ENCODE measurements around the gene INSRR.

The INSRR gene

DNA sequence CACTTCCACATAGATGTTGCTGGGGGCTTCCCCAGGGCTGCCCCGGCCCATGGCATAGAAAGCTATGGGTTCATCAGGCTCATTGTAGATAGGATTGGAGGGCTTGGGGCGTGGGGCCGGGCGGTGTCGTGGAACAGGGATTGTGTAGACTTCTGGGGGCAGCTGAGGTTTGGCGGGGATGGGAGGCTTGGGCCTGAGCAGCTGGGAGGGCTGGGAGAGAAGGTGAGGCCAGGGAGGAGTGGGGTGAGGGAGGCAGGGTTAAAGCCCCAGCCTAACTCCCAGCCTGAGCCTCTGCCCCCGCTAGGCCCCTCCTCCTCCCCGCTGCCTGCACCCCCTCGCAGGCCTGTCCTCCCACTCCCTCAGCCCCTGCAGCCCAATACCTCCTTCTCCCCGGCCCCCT lies 49.6 kb downstream of the INSRR start:
- no peaks in the 10 kb centered on the region for H3K36me3 ChIP-seq (ENCODE audit: insufficient read depth)
- H3K9ac ChIP-seq = no peak overlapping the region
- no peak overlapping the region for H2AFZ ChIP-seq (ENCODE audit: low read depth)
- peaks cover 1% of the 10 kb centered on the region; the same call in 1 of the 2 replicates for H3K27me3 ChIP-seq (ENCODE audit: insufficient read depth, low read depth)
- H3K4me3 ChIP-seq (IDR thresholded peaks at IDR 0.05; ENCODE audit: insufficient read depth, low read depth, low read length) = no peak overlapping the region
- peaks cover 8% of the 10 kb centered on the region for H3K4me1 ChIP-seq (ENCODE audit: low read depth, poor library complexity, severe bottlenecking)
- H3K79me2 ChIP-seq (ENCODE audit: insufficient read depth, low read depth) = no peaks in the 10 kb centered on the region
- no peak overlapping the region for H3K4me2 ChIP-seq
- no peak overlapping the region for H3K27ac ChIP-seq
- H4K20me1 ChIP-seq (ENCODE audit: insufficient read depth) = no peaks in the 10 kb centered on the region
- TF ChIP-seq, protein P1, sequence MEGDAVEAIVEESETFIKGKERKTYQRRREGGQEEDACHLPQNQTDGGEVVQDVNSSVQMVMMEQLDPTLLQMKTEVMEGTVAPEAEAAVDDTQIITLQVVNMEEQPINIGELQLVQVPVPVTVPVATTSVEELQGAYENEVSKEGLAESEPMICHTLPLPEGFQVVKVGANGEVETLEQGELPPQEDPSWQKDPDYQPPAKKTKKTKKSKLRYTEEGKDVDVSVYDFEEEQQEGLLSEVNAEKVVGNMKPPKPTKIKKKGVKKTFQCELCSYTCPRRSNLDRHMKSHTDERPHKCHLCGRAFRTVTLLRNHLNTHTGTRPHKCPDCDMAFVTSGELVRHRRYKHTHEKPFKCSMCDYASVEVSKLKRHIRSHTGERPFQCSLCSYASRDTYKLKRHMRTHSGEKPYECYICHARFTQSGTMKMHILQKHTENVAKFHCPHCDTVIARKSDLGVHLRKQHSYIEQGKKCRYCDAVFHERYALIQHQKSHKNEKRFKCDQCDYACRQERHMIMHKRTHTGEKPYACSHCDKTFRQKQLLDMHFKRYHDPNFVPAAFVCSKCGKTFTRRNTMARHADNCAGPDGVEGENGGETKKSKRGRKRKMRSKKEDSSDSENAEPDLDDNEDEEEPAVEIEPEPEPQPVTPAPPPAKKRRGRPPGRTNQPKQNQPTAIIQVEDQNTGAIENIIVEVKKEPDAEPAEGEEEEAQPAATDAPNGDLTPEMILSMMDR (conservative IDR thresholded peaks at IDR 0.05; ENCODE audit: low read depth, low read length) = no peak

DNA sequence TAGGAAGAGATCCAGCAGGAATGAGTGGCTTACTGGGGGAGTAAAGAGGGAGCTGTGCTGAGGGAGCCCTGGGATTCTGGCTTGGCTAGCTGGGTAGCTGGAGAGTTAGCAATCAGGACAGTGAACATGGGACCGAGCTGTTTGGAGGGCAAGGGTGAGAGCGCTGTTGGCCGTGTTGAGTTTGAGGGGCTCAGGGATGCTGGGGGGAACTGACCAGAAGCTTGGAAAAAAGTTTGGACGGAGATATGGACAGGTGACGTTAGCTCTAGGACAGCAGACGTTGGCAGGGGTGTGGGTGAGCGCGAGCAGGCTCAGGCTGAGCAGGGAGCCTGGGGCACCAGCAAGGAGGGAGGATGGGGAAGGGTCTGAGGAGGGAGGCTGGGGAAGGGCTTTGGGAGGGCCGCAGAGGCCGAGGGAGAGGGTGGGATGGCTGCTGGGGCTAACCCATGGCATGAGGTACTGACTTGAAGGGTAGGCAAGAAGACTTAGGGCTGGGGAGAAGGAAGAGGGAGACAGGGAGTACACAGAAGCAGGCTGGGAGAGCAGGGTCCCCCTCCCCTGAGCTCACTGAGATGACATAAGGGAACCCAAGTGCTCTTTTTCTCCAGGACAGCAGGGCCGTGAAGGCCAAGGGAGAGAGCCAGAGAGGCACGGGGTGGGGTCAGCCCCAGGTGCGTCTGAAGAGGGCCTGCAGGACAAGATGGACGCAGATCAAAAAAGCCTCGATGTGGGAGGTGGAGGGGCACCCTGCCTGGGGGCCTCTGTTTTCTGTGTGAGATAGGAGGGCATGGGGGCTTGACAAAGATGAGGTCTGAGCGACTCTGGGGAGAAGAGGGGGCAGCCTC lies 50.5 kb downstream of the INSRR start:
- H4K20me1 ChIP-seq (ENCODE audit: insufficient read depth) = no peaks in the 10 kb centered on the region
- H2AFZ ChIP-seq (ENCODE audit: low read depth) = no peak overlapping the region
- no peak overlapping the region for H3K4me2 ChIP-seq
- no peaks in the 10 kb centered on the region for H3K79me2 ChIP-seq (ENCODE audit: insufficient read depth, low read depth)
- H3K27ac ChIP-seq = no peak overlapping the region
- H3K27me3 ChIP-seq (ENCODE audit: insufficient read depth, low read depth) = no peaks in the 10 kb centered on the region
- peaks cover 13% of the 10 kb centered on the region for H3K4me1 ChIP-seq (ENCODE audit: low read depth, poor library complexity, severe bottlenecking)
- no peaks in the 10 kb centered on the region for H3K36me3 ChIP-seq (ENCODE audit: insufficient read depth)
- no peak overlapping the region for H3K4me3 ChIP-seq (IDR thresholded peaks at IDR 0.05; ENCODE audit: insufficient read depth, low read depth, low read length)
- no peak overlapping the region for H3K9ac ChIP-seq
- TF ChIP-seq, protein P1 (conservative IDR thresholded peaks at IDR 0.05; ENCODE audit: low read depth, low read length) = no peak

DNA sequence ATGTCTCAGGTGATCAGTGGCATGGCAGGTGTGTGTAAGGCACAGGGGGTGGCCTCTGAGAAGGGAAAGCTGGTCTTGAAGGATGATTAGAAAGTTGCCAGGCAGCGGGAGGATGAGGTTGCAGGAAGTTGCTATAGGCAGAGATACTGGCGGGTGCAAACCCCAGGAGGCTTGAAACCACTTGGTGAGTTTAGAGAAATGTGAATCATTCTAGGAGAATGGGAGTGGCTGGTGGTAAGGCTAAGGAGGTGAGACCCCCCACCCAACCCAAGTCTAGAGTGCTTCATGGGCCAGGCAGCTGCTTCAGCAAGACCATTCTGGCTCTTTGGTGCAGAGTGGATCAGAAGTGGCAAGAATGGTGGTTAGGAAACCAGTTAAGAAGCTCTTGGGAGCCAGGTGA lies 51.3 kb downstream of the INSRR start:
- H3K4me2 ChIP-seq = no peak overlapping the region
- H3K27me3 ChIP-seq (ENCODE audit: insufficient read depth, low read depth) = no peaks in the 10 kb centered on the region
- no peak overlapping the region for H3K9ac ChIP-seq
- H2AFZ ChIP-seq (ENCODE audit: low read depth) = no peak overlapping the region
- no peak overlapping the region for H3K4me3 ChIP-seq (IDR thresholded peaks at IDR 0.05; ENCODE audit: insufficient read depth, low read depth, low read length)
- no peaks in the 10 kb centered on the region for H4K20me1 ChIP-seq (ENCODE audit: insufficient read depth)
- peaks cover 13% of the 10 kb centered on the region for H3K4me1 ChIP-seq (ENCODE audit: low read depth, poor library complexity, severe bottlenecking)
- H3K79me2 ChIP-seq (ENCODE audit: insufficient read depth, low read depth) = no peaks in the 10 kb centered on the region
- H3K36me3 ChIP-seq (ENCODE audit: insufficient read depth) = no peaks in the 10 kb centered on the region
- no peak overlapping the region for H3K27ac ChIP-seq
- TF ChIP-seq, protein P1 (conservative IDR thresholded peaks at IDR 0.05; ENCODE audit: low read depth, low read length) = no peak

DNA sequence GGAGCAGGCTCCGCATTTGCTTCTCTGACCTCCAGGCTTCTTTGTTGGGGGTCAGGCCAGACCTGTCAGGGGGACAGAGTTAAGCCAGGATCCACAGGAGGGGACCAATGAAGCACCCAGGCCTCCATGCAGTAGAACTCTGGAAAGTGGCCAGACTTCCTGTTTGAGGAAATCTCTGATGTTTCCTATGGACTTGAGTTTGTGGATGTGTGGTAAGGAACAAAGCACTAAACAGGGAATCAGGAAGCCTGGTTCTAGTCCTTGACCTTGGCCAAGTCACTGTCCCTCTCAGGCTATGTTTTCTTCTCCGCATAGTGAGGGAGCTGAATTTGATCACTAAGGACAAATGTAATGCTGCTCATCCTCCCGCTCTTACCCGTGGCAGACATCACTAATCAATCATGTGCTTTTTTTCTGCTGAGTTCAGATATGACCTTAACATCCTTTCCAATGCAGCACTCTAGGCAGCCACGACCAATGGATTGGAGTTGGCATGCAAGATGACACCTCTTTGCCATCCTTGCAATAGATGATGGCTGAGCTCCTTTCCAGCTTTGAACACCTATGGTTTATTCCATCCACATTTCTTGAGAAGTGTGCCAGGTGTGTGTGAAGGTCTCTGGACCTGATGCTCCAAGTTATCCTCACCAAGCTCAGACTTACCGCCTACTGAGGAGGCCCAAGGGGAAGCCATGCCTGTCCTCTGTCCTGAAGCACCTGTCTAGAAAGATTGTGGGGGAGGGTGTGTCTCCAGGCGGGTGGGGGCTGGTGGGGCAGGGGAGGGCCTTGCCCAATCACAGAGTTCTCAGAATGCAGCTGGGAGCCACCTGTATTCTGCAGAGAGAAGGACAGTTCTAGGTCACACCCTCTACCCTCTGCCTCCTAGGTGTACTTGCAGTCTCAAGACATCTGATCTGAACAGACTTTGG lies 52.1 kb downstream of the INSRR start:
- H3K4me2 ChIP-seq = no peak overlapping the region
- H3K79me2 ChIP-seq (ENCODE audit: insufficient read depth, low read depth) = no peaks in the 10 kb centered on the region
- TF ChIP-seq, protein P1 (conservative IDR thresholded peaks at IDR 0.05; ENCODE audit: low read depth, low read length) = no peak
- H3K9ac ChIP-seq = no peak overlapping the region
- H3K27ac ChIP-seq = no peak overlapping the region
- no peak overlapping the region for H3K4me3 ChIP-seq (IDR thresholded peaks at IDR 0.05; ENCODE audit: insufficient read depth, low read depth, low read length)
- peaks cover 13% of the 10 kb centered on the region for H3K4me1 ChIP-seq (ENCODE audit: low read depth, poor library complexity, severe bottlenecking)
- no peak overlapping the region for H2AFZ ChIP-seq (ENCODE audit: low read depth)
- no peaks in the 10 kb centered on the region for H3K36me3 ChIP-seq (ENCODE audit: insufficient read depth)
- H3K27me3 ChIP-seq (ENCODE audit: insufficient read depth, low read depth) = no peaks in the 10 kb centered on the region
- no peaks in the 10 kb centered on the region for H4K20me1 ChIP-seq (ENCODE audit: insufficient read depth)

Measured in KMS-11 (cell line).